GM19193 (cell line): ENCODE measurements around the gene MIA.

ENCODE experiments used
- POLR2A ChIP-seq: IDR thresholded peaks from 4 replicates; pipeline ENCODE4 v1.6.1; 2011; ENCODE audit not compliant: insufficient read depth, insufficient read length; ENCODE audit errors: extremely low read depth

Gene MIA

GRCh38 chr19:40797166-40797962 is 22.0 kb downstream of the MIA start:
- no peak for TF ChIP-seq POLR2A

DNA sequence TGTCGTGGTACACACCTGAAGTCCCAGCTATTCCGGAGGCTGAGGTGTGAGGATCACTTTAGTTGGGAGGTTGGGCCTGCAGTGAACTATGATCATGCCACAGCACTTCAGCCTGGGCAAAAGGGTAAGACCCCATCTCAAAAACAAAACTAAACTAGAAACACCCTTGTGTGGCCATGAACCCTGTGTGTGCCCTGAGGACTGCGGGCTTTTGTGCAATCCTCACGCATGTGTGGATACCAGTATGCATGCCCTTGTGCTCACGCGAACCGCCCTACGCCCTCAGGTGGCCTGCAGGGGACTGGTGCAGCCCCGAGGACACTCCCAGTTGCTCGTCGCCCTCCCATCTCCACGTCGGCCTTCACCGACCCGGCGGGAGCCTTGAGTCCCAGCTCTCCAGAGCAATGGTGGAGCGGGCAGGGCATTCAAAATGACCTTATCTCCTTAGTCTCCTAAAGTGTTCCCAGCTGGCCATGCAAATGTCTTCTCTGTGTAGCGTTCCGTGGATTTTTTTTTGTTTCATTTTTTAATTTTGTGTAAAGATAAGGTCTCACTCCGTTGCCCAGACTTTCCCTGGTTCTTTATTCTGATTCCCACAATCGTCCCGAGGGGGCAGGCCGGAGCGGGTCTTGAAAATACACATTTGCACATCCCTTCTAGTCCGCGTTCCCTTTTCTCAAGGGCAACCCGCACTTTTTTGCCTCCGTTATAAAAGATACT is 22.8 kb downstream of the MIA start:
- TF ChIP-seq POLR2A, result peak; percentile 73

GRCh38 chr19:40798683-40799557 is 23.6 kb downstream of the MIA start, which contains the start of gene EGLN2:
TSS of gene EGLN2 (plus strand) at chr19:40799191. CDS start at chr19:40800573, 1,382 bp downstream.
- TF ChIP-seq POLR2A, result peak; percentile 50

DNA sequence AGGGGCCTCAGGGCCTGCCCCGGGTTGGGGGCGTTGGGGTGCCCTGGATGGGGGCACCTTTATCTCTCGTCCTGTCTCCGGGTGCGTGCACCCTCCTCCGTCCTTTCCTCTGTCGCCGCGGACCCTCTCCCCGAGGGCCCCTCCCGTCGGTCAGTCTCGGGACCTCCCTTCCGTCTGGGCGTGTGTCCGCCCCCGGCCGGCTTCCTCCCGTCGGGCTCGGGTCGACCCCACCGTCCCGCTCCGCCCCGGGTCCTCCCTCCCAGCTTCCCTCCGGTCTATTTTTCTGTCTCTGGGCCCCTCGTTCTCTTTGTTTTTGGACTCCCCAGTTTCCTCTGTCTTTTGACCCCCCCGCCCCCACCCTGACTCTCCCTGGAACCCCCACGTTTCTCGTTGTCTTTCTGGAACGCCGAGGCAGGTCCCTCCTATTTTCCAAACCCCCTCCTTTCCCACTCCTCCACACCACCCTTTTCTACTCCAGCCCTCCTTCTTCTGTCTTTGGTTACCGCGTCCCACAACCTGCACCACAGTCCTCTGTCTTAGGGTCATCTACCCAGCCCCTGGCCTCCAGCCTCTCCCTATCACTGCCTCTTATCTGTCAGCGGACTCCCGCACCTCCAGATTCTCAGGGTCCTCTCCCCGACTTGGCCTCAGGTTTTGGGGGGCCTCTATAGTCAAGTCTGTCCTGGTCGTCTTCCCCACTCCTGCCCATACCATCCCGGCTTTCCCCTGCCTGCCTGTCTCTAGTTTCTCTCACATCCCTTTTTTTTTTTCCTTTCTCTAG is 24.4 kb downstream of the MIA start:
- peak; percentile 3 for TF ChIP-seq POLR2A

DNA sequence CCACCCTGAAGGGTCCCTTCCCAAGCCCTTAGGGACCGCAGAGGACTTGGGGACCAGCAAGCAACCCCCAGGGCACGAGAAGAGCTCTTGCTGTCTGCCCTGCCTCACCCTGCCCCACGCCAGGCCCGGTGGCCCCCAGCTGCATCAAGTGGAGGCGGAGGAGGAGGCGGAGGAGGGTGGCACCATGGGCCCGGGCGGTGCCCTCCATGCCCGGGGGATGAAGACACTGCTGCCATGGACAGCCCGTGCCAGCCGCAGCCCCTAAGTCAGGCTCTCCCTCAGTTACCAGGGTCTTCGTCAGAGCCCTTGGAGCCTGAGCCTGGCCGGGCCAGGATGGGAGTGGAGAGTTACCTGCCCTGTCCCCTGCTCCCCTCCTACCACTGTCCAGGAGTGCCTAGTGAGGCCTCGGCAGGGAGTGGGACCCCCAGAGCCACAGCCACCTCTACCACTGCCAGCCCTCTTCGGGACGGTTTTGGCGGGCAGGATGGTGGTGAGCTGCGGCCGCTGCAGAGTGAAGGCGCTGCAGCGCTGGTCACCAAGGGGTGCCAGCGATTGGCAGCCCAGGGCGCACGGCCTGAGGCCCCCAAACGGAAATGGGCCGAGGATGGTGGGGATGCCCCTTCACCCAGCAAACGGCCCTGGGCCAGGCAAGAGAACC is 25.1 kb downstream of the MIA start:
- TF ChIP-seq POLR2A, result no peak

DNA sequence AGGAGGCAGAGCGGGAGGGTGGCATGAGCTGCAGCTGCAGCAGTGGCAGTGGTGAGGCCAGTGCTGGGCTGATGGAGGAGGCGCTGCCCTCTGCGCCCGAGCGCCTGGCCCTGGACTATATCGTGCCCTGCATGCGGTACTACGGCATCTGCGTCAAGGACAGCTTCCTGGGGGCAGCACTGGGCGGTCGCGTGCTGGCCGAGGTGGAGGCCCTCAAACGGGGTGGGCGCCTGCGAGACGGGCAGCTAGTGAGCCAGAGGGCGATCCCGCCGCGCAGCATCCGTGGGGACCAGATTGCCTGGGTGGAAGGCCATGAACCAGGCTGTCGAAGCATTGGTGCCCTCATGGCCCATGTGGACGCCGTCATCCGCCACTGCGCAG is 25.7 kb downstream of the MIA start:
- no peak for TF ChIP-seq POLR2A

- no peak for TF ChIP-seq POLR2A
Observed at GRCh38 chr19:40801426-40802299, 26.3 kb downstream of the MIA start.

DNA sequence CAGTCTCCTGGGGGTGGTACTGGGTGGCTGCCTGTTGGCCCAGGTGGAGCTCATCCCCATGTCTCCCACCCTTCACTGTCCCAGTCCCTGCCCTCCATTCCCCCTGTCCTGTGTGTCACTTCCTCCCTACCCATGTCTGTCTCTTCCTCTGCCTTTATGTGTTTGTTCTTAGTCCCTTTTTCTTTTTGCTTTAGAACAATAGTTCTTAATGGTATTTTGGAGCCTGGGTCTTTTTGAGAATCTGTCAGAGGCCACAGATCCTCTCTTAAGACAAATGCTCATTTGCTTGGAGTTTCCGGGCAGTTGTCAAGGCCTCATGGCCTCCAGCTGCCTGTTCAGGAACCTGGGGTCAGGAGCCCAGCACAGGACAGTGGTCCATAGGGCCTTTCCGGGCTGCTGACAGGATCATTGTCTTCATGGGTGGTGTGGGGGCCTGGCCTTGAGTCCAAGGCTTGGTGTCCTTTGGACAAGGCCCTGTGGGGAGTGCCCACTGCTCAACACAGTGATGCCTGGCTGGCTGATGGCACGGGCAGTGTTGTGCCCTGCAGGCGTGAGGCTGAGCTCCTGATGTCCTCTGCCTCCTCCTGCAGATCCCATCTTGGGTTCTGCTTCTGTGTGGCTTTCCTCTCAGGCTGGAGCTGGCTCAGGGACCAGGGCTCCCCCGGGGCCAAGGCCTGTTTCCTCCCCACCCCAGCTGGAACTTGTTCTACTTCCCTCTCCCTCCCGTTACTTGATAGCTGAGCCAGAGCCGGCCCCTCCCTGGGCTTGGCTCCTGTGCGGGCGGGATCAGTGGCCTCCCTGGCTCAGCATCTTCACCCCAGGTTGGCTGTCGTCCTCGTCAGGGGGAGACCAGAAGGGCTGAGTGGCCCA is 27.2 kb downstream of the MIA start:
- TF ChIP-seq POLR2A, result no peak

- TF ChIP-seq POLR2A, result no peak
Observed at GRCh38 chr19:40803170-40803856, 28.0 kb downstream of the MIA start.

DNA sequence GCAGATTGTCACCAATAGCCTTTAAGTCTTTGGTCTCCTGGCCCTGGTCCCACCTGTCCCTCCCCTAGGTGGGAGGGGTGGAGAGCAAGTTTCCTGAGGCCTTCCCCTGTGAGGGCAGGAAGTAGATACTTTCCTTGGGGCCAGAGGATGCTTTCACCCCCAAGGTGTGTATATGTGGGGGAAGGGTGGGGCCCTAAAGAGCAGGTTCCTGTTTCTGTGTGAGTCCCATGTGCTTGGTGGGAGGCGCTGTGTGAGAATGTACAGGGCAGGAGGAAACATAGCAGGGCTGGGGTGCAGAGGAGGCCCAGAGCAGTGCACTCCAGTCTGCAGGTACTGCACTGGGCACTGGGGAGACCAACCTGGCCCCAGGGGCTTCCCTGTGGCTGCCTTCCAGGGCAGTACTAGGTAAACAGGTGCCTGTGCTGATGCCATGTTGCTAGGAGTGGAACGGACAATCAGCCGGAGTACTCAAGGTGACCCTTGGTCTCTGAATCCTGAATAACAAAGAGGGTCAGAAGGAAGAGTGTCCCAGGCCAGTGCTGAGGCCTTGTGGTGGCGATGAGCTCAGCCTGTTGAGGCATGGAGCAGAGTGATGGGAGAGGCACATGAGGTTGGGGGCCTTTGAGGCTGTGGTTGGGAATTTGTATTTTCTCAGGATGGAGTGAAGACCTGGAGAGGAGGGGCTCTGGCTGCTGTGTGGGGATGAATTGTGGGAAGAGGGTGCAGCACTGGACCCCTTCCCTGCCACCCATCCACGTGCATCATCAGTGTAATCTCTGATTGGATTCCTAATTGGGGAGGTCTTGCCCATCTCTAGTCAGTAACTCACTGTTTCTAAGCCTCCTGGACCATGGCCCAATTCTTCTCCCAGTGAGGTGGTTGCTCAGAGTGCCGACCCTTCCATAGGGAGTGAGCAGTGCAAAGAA is 28.8 kb downstream of the MIA start:
- no peak for TF ChIP-seq POLR2A

DNA sequence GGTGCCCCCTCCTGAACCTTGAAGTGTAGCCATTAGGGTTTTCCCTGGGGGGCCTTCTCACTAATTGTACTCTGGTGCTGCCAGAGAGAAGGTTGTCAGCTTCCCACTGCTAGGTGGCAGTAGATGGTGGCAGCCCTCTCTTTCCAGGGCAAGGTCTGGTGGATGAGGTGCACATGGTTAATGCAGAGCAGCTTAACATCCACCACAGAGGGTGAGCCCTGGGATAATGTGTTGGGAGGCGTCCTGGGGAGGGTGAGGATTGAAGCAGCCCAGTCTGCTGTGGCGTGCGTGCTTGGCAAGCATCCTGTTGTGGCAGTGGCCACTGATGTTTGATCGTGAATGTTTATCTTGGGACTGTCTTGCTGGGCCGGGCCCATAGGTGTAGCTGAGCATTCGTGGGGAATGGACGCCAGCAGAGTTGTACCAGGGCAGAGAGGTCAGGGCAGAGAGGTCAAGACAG is 29.5 kb downstream of the MIA start:
- TF ChIP-seq POLR2A, result no peak
